H1 (cell line): Measurements from ENCODE around the gene EGFR. TPM values are rescaled to one million over a fixed set of nuclear protein-coding genes. Genes with fewer than 3 reads are reported as not detected.

Source experiments
- BCL11A ChIP-seq, 2 experiments: IDR thresholded peaks; one replicate each; pipeline ENCODE4 v1.6.1; 2011; ENCODE audit warnings: low read depth in 2 of 2, low read length in 2 of 2, mild to moderate bottlenecking in 2 of 2
- CBX5 ChIP-seq: fragments of 300-800, 300-1000 bp; sonication (generic); IDR thresholded peaks from 2 replicates; pipeline ENCODE4 v1.7.1; 2016; ENCODE audit warnings: antibody characterized with exemption, low read length, low read depth
- CBX8 ChIP-seq: fragments of 300-800, 300-1000 bp; sonication (generic); IDR thresholded peaks from 2 replicates; pipeline ENCODE4 v1.7.1; 2016; ENCODE audit warnings: low read depth, low read length, borderline replicate concordance
- CREB1 ChIP-seq: IDR thresholded peaks from 2 replicates; pipeline ENCODE4 v1.6.1; 2012; ENCODE audit warnings: inconsistent platforms
- EP300 ChIP-seq, 2 experiments: IDR thresholded peaks; 1 replicate in 1 of 2; 2 replicates in 1 of 2; pipeline ENCODE4 v1.6.1; 2011 to 2012; ENCODE audit warnings: low read depth in 2 of 2, low read length in 2 of 2, mild to moderate bottlenecking in 2 of 2, borderline replicate concordance in 1 of 2, inconsistent platforms in 1 of 2, moderate library complexity in 1 of 2
- GABPA ChIP-seq: IDR thresholded peaks from 2 replicates; pipeline ENCODE4 v1.6.1; 2011; ENCODE audit warnings: mild to moderate bottlenecking, low read length, moderate library complexity, borderline replicate concordance; ENCODE audit not compliant: insufficient read depth
- HDAC6 ChIP-seq: IDR thresholded peaks from one replicate; pipeline ENCODE4 v1.7.1; 2012; ENCODE audit warnings: low read depth, mild to moderate bottlenecking, inconsistent platforms, low read length, moderate library complexity
- JUND ChIP-seq: IDR thresholded peaks from 2 replicates; pipeline ENCODE4 v1.6.1; 2011; ENCODE audit warnings: mild to moderate bottlenecking, improper control_type of control experiment, low read length
- KDM5A ChIP-seq: fragments of 200-600 bp; IDR thresholded peaks from 2 replicates; pipeline ENCODE4 v1.7.1; 2012; ENCODE audit warnings: mild to moderate bottlenecking, low read length, inconsistent platforms, mixed read lengths
- NRF1 ChIP-seq: IDR thresholded peaks from 2 replicates; pipeline ENCODE4 v1.6.1; 2011; ENCODE audit warnings: mild to moderate bottlenecking, low read depth, low read length, improper control_type of control experiment
- PHF8 ChIP-seq: fragments of 200-600 bp; sonication (generic); conservative IDR thresholded peaks from 2 replicates; pipeline ENCODE4 v1.7.1; 2012; ENCODE audit warnings: low read depth, mild to moderate bottlenecking, inconsistent platforms, low read length, moderate library complexity
- POU5F1 ChIP-seq: IDR thresholded peaks from 2 replicates; pipeline ENCODE4 v1.6.1; 2011; ENCODE audit warnings: low read depth, mild to moderate bottlenecking, low read length, moderate library complexity
- RAD21 ChIP-seq, 2 experiments: IDR thresholded peaks in 1 of 2; conservative IDR thresholded peaks in 1 of 2; 2 replicates each; pipeline ENCODE4 v1.6.1; 2011; ENCODE audit warnings: low read depth in 2 of 2, low read length in 2 of 2, improper control_type of control experiment in 1 of 2, inconsistent platforms in 1 of 2, mild to moderate bottlenecking in 1 of 2, moderate library complexity in 1 of 2
- RBBP5 ChIP-seq: IDR thresholded peaks from 2 replicates; pipeline ENCODE4 v1.7.1; 2012; ENCODE audit warnings: low read depth, mild to moderate bottlenecking, inconsistent platforms, low read length, moderate library complexity, borderline replicate concordance
- RNF2 ChIP-seq: fragments of 200-900, 300-1000 bp; sonication (generic); IDR thresholded peaks from 2 replicates; pipeline ENCODE4 v1.7.1; 2016; ENCODE audit warnings: borderline replicate concordance, low read depth, mild to moderate bottlenecking, antibody characterized with exemption, low read length; ENCODE audit not compliant: poor library complexity, severe bottlenecking; ENCODE audit errors: missing control alignments
- SAP30 ChIP-seq: fragments of 300-600 bp; sonication (generic); IDR thresholded peaks from 2 replicates; pipeline ENCODE4 v1.7.1; 2012; ENCODE audit warnings: low read length, moderate library complexity, mild to moderate bottlenecking, inconsistent platforms; ENCODE audit not compliant: insufficient read depth, insufficient replicate concordance
- SIN3A ChIP-seq, 2 experiments: IDR thresholded peaks in 1 of 2; conservative IDR thresholded peaks in 1 of 2; 2 replicates each; pipeline ENCODE4 v1.6.1; 2011 to 2012; ENCODE audit warnings: low read length in 2 of 2, improper control_type of control experiment in 1 of 2, low read depth in 1 of 2, mild to moderate bottlenecking in 1 of 2
- SP1 ChIP-seq: IDR thresholded peaks from 2 replicates; pipeline ENCODE4 v1.6.1; 2011; ENCODE audit warnings: low read depth, low read length
- SUZ12 ChIP-seq: fragments of 200-600 bp; sonication (generic); IDR thresholded peaks from 2 replicates; pipeline ENCODE4 v1.6.1; 2012; ENCODE audit warnings: mild to moderate bottlenecking, inconsistent platforms, low read length, moderate library complexity, mixed read lengths
- TAF7 ChIP-seq: optimal IDR thresholded peaks from 2 replicates; pipeline ENCODE3; 2011; ENCODE audit warnings: low read depth, mild to moderate bottlenecking, inconsistent platforms, low read length, moderate library complexity, borderline replicate concordance
- TBP ChIP-seq: IDR thresholded peaks from 2 replicates; pipeline ENCODE4 v1.6.1; 2011; ENCODE audit warnings: low read depth, low read length, improper control_type of control experiment
- TEAD4 ChIP-seq: IDR thresholded peaks from 2 replicates; pipeline ENCODE4 v1.6.1; 2012; ENCODE audit warnings: low read depth, low read length, inconsistent platforms, mixed read lengths
- YY1 ChIP-seq: IDR thresholded peaks from 2 replicates; pipeline ENCODE4 v1.6.1; 2011; ENCODE audit warnings: low read depth, mild to moderate bottlenecking, low read length
- polyA plus RNA-seq, 7 experiments: library from polyadenylated mRNA; depleted of rRNA in 3 of 7; stranded (reverse) in 5 of 7; unstranded in 2 of 7; fragments of >200 nt in 5 of 7; fragments of 200-250 nt in 2 of 7; gene quantifications; 1 replicate in 5 of 7; 2 replicates in 1 of 7; 4 replicates in 1 of 7; pipeline versions ENCODE4 v1.2.1 to v1.2.3, GENCODE V29; 2011 to 2013; ENCODE audit warnings: missing spikeins in 2 of 7, mixed read lengths in 2 of 7
- total RNA-seq: library from RNA; stranded (reverse); fragmentation: NEBNext Ultra II Directional; extraction: Animal tissue kit (Norgen Biotek cat#: 25700); gene quantifications from 2 replicates; pipeline ENCODE4 v1.2.1, GENCODE V29; 2021

The EGFR gene
- total and polyA plus RNA-seq, 2 of the 8 experiments (the other 6 are each of a cell fraction or from before 2014, with no cell fraction given): 1.9 to 5.8 TPM

DNA sequence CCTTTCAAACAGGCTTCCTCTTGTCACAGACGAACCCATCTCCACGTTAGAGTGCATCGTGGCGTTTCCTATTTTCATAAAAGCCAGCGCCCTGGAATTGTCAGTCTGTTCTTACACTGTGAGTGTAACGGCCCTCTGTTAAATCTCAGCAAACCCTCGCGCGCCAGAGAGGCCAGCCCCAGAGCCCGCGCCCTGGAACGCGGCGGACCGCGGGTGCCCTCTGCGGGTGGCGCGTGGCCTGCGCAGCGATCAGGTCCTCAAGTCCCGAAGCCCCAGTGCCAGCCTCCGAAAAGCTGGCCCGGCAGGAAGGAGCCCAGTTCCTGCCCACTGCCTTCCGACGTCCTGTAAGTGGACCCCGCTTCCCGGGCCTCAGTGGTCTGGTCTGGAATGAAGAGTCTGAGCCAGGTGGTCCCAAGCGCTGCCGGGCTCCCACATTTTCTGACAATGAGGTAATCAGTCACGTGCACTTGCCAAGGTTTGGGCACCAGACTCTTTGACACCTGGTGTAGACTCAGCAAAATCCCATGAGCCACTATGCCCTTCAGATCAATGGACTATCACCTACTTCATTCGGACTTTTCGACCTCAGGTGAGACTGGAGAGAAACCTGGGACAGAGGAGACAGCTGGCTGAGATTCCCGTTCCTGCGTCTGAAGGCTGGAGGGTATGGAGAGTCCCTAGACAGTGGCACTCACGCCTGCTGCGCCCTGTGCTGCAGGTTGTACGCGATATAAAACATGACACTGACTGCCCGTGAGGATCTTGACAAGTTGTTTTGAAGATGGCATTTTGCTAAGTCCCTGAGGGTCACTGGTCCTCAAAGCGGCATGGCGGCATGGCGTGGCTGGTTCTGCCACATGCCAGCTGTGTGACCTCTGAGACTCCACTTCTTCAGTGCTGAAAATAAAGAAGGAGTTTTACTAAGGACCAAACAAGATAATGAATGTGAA lies 237.0 kb downstream of the EGFR start (continued):
- TF ChIP-seq EP300 (IDR thresholded peaks at IDR 0.05; ENCODE audit: borderline replicate concordance in 1 of 2, low read depth in 2 of 2, low read length in 2 of 2): no peak
- no peak for TF ChIP-seq CREB1
- no peak for TF ChIP-seq TBP
- no peak for TF ChIP-seq NRF1
- no peak for TF ChIP-seq RBBP5
- TF ChIP-seq BCL11A (IDR thresholded peaks at IDR 0.05; ENCODE audit: low read depth in 2 of 2, low read length in 2 of 2): no peak
- TF ChIP-seq KDM5A: no peak
- no peak for TF ChIP-seq GABPA
- no peak for TF ChIP-seq SUZ12
- TF ChIP-seq PHF8: no peak
- no peak for TF ChIP-seq CBX8
- no peak for TF ChIP-seq CBX5
- TF ChIP-seq YY1: no peak
- TF ChIP-seq RAD21 (IDR thresholded peaks at IDR 0.05 in 1 of 2, conservative IDR thresholded peaks at IDR 0.05 in 1 of 2; ENCODE audit: low read depth in 2 of 2, low read length in 2 of 2): peak; percentile 86 to 93
- no peak for TF ChIP-seq POU5F1
- TF ChIP-seq SP1: no peak
- TF ChIP-seq SAP30: no peak
- TF ChIP-seq RNF2: no peak
- no peak for TF ChIP-seq HDAC6
- TF ChIP-seq TAF7: no peak
- peak; percentile 43; the same call in 1 of the 2 replicates for TF ChIP-seq JUND
- TF ChIP-seq TEAD4: peak; percentile 70
- TF ChIP-seq SIN3A (conservative IDR thresholded peaks at IDR 0.05 in 1 of 2, IDR thresholded peaks at IDR 0.05 in 1 of 2; ENCODE audit: low read depth in 1 of 2, low read length in 2 of 2): no peak
